K562 (cell line): ENCODE results near the gene HTR4. TPM values are rescaled to one million over a fixed set of nuclear protein-coding genes. Genes with fewer than 3 reads are reported as not detected.

Experiments
- ATF3 ChIP-seq, 2 experiments: fragments of 450-650 bp in 1 of 2; sonication (generic) in 1 of 2; formaldehyde crosslinking in 1 of 2; IDR thresholded peaks in 1 of 2; conservative IDR thresholded peaks in 1 of 2; 2 replicates each; pipeline versions ENCODE4 v1.6.1 to v1.8.1; 2016 to 2023; ENCODE audit warnings: mild to moderate bottlenecking in 2 of 2, moderate library complexity in 2 of 2, inconsistent platforms in 1 of 2, missing genetic modification reagents in 1 of 2
- C11orf30 ChIP-seq: fragments of 450-650 bp; IDR thresholded peaks from 2 replicates; pipeline ENCODE4 v1.6.1; 2016; ENCODE audit warnings: low read depth, mild to moderate bottlenecking
- CBX1 ChIP-seq: sonication (generic); IDR thresholded peaks from 2 replicates; pipeline ENCODE4 v1.6.1; 2016; ENCODE audit warnings: antibody characterized with exemption, low read depth, mild to moderate bottlenecking
- CBX2 ChIP-seq: fragments of 200-600 bp; sonication (generic); IDR thresholded peaks from one replicate; pipeline ENCODE4 v1.6.1; 2012; ENCODE audit warnings: mild to moderate bottlenecking, low read length, inconsistent platforms; ENCODE audit not compliant: insufficient read depth, poor library complexity, severe bottlenecking
- CUX1 ChIP-seq: fragments of 200-800 bp; sonication (Bioruptor generic); IDR thresholded peaks from 2 replicates; pipeline ENCODE4 v1.6.1; 2016; ENCODE audit warnings: missing genetic modification characterization, missing compliant biosample characterization
- FOXK2 ChIP-seq, 2 experiments: fragments of 450-650 bp; IDR thresholded peaks in 1 of 2; conservative IDR thresholded peaks in 1 of 2; 2 replicates each; pipeline ENCODE4 v1.6.1; 2016; ENCODE audit warnings: low read depth in 2 of 2, mild to moderate bottlenecking in 1 of 2
- FOXO4 ChIP-seq: fragments of 450-650 bp; formaldehyde crosslinking; IDR thresholded peaks from 2 replicates; pipeline ENCODE4 v1.4.0; 2020; ENCODE audit warnings: mild to moderate bottlenecking, moderate library complexity
- GATAD2A ChIP-seq: fragments of 450-650 bp; IDR thresholded peaks from 2 replicates; pipeline ENCODE4 v1.6.1; 2017
- HCFC1 ChIP-seq: IDR thresholded peaks from 2 replicates; pipeline ENCODE4 v1.6.1; 2012; ENCODE audit warnings: low read depth, low read length, improper control_type of control experiment
- KDM2B ChIP-seq: fragments of 250-450 bp; sonication (Bioruptor Pico); IDR thresholded peaks from 2 replicates; pipeline ENCODE4 v1.8.0; 2021; ENCODE audit warnings: mild to moderate bottlenecking, moderate library complexity
- LCOR ChIP-seq: sonication (generic); formaldehyde crosslinking; IDR thresholded peaks from 2 replicates; pipeline ENCODE4 v1.8.0; 2022; ENCODE audit warnings: mild to moderate bottlenecking, missing genetic modification reagents
- MAFG ChIP-seq: fragments of 450-650 bp; conservative IDR thresholded peaks from 2 replicates; pipeline ENCODE4 v1.6.1; 2016; ENCODE audit warnings: missing genetic modification characterization, missing compliant biosample characterization
- MAFK ChIP-seq: IDR thresholded peaks from 2 replicates; pipeline ENCODE4 v1.6.1; 2011; ENCODE audit warnings: low read length, improper control_type of control experiment
- RBM15 ChIP-seq: fragments of 200-400 bp; formaldehyde crosslinking; IDR thresholded peaks from 2 replicates; pipeline ENCODE4 v1.6.1; 2018; ENCODE audit warnings: mild to moderate bottlenecking, low read length, moderate library complexity; ENCODE audit not compliant: insufficient read depth
- RBM17 ChIP-seq: fragments of 200-400 bp; formaldehyde crosslinking; IDR thresholded peaks from 2 replicates; pipeline ENCODE4 v1.6.1; 2017; ENCODE audit warnings: low read depth, mild to moderate bottlenecking, low read length, borderline replicate concordance
- RHOXF2B ChIP-seq: fragments of 250-450 bp; sonication (Bioruptor Pico); conservative IDR thresholded peaks from 2 replicates; pipeline ENCODE4 v1.5.1; 2021
- YBX1 ChIP-seq: fragments of 450-650 bp; IDR thresholded peaks from 2 replicates; pipeline ENCODE4 v1.7.1; 2016; ENCODE audit warnings: mild to moderate bottlenecking
- ZBTB17 ChIP-seq: fragments of 450-650 bp; formaldehyde crosslinking; IDR thresholded peaks from 2 replicates; pipeline ENCODE4 v1.4.0; 2020; ENCODE audit warnings: mild to moderate bottlenecking
- ZNF316 ChIP-seq: fragments of 450-650 bp; IDR thresholded peaks from 2 replicates; pipeline ENCODE4 v1.6.1; 2016
- ZNF398 ChIP-seq: fragments of 250-450 bp; sonication (Bioruptor Pico); IDR thresholded peaks from 2 replicates; pipeline ENCODE4 v1.8.0; 2021; ENCODE audit warnings: moderate library complexity, mild to moderate bottlenecking, inconsistent platforms
- ZNF766 ChIP-seq: fragments of 200-800 bp; sonication (Bioruptor generic); conservative IDR thresholded peaks from 2 replicates; pipeline ENCODE4 v1.6.1; 2016; ENCODE audit warnings: missing genetic modification characterization, missing compliant biosample characterization
- polyA plus RNA-seq, 8 experiments: library from polyadenylated mRNA; depleted of rRNA in 4 of 8; stranded (reverse) in 5 of 8; unstranded in 3 of 8; fragments of >200 nt; fragmentation: Nextera tagmentation in 2 of 8; fragmentation: Illumina TruSeq in 1 of 8; extraction: Ambion mirVana in 2 of 8; extraction: Trizol in 1 of 8; gene quantifications; 2 replicates each; pipeline versions ENCODE4 v1.2.1 to v1.2.3, GENCODE V29; 2011 to 2014; ENCODE audit warnings: inconsistent platforms in 1 of 8, missing spikeins in 1 of 8
- total RNA-seq, 7 experiments: library from RNA; depleted of rRNA in 6 of 7; stranded (reverse); fragments of >200 nt in 6 of 7; fragmentation: Illumina TruSeq in 2 of 7; extraction: Trizol in 2 of 7; gene quantifications; 2 replicates each; pipeline versions ENCODE4 v1.2.1 to v1.2.3, GENCODE V29; 2011 to 2021; ENCODE audit warnings: low replicate concordance in 1 of 7

HTR4 gene
- total and polyA plus RNA-seq, 9 of the 15 experiments (the other 6 are each of a cell fraction or from before 2014, with no cell fraction given), result 0.13 TPM; not detected in 8

GRCh38 chr5:148443998-148444397 lies 210.3 kb downstream of the HTR4 start (continued):
- TF ChIP-seq CBX2, result no peak
- no peak for TF ChIP-seq ZBTB17 (CRISPR knock-in tag)
- peak; percentile 55; the same call in 1 of the 2 replicates for TF ChIP-seq MAFK
- TF ChIP-seq HCFC1, result no peak
- no peak for TF ChIP-seq ATF3 (IDR thresholded peaks at IDR 0.05)
- no peak for TF ChIP-seq ATF3 (CRISPR knock-in tag; conservative IDR thresholded peaks at IDR 0.05)
- TF ChIP-seq RHOXF2B (CRISPR knock-in tag), result no peak
- TF ChIP-seq ZNF766 (CRISPR knock-in tag), result no peak
- TF ChIP-seq RBM15, result no peak
- TF ChIP-seq RBM17, result no peak
- TF ChIP-seq FOXK2 (conservative IDR thresholded peaks at IDR 0.05 in 1 of 2, IDR thresholded peaks at IDR 0.05 in 1 of 2; ENCODE audit: low read depth in 2 of 2), result no peak
- TF ChIP-seq C11orf30, result 0 out of 2 replicates have a peak, but pooled peaks have one; percentile 45
- TF ChIP-seq GATAD2A, result no peak
- TF ChIP-seq LCOR, result 0 out of 2 replicates have a peak, but pooled peaks have one; percentile 25
- TF ChIP-seq ZNF316, result peak; percentile 80
- peak; percentile 61 for TF ChIP-seq MAFG (tag)
- TF ChIP-seq CBX1, result no peak
- TF ChIP-seq YBX1, result no peak
- TF ChIP-seq CUX1 (CRISPR knock-in tag), result no peak
- no peak for TF ChIP-seq ZNF398 (CRISPR knock-in tag)
- TF ChIP-seq KDM2B, result no peak
- no peak for TF ChIP-seq FOXO4 (CRISPR knock-in tag)
